Neuronal stem cell (in vitro differentiated cells): Measurements from ENCODE around the gene VCP.
"Not testable (repeated sequence)": the region's sequence is repeated elsewhere in the genome, so short reads cannot be mapped to it uniquely, and the experiment has no call there.

Experiments
- DNase-seq: peaks from one replicate; pipeline ENCODE4 v3.0.0-alpha.2; 2013; ENCODE audit warnings: low spot score
- H2AFZ ChIP-seq: one replicate; pipeline ENCODE4 v1.6.1; 2013; ENCODE audit warnings: mild to moderate bottlenecking, low read length, inconsistent platforms
- H2AK5ac ChIP-seq: 2 replicates; pipeline ENCODE4 v1.6.1; 2013; ENCODE audit warnings: low read depth, mild to moderate bottlenecking, inconsistent platforms, low read length, moderate library complexity, mixed read lengths
- H2BK120ac ChIP-seq: 2 replicates; pipeline ENCODE4 v1.6.1; 2013; ENCODE audit warnings: low read depth, mild to moderate bottlenecking, inconsistent platforms, low read length, moderate library complexity, mixed read lengths
- H2BK12ac ChIP-seq: one replicate; pipeline ENCODE4 v1.6.1; 2013; ENCODE audit warnings: low read length, inconsistent platforms
- H2BK15ac ChIP-seq: 2 replicates; pipeline ENCODE4 v1.6.1; 2013; ENCODE audit warnings: mild to moderate bottlenecking, low read length, inconsistent platforms, mixed read lengths
- H2BK5ac ChIP-seq: one replicate; pipeline ENCODE4 v1.6.1; 2013; ENCODE audit warnings: inconsistent platforms, mild to moderate bottlenecking, low read length, moderate library complexity
- H3K14ac ChIP-seq: one replicate; pipeline ENCODE4 v1.6.1; 2013; ENCODE audit warnings: low read length, inconsistent platforms
- H3K18ac ChIP-seq: 2 replicates; pipeline ENCODE4 v1.6.1; 2013; ENCODE audit warnings: low read length, inconsistent platforms
- H3K23ac ChIP-seq: 2 replicates; pipeline ENCODE4 v1.6.1; 2013; ENCODE audit warnings: low read depth, mild to moderate bottlenecking, mixed read lengths, low read length, inconsistent platforms; ENCODE audit not compliant: poor library complexity
- H3K27ac ChIP-seq: replicated peaks from 3 replicates; pipeline ENCODE4 v1.5.1; 2013; ENCODE audit warnings: low read length, inconsistent platforms
- H3K27me3 ChIP-seq, 3 experiments: 2 replicates each; pipeline ENCODE4 v1.6.1; 2013; ENCODE audit warnings: low read length in 3 of 3, mild to moderate bottlenecking in 2 of 3, inconsistent platforms in 1 of 3, low read depth in 1 of 3, mixed read lengths in 1 of 3, moderate library complexity in 1 of 3; ENCODE audit not compliant: control insufficient read depth in 3 of 3, insufficient read depth in 3 of 3
- H3K36me3 ChIP-seq, 2 donors: replicated peaks in 1 of 2; 2 replicates each; pipeline ENCODE4 v1.6.1; 2013; ENCODE audit warnings: low read length in 2 of 2; ENCODE audit not compliant: control insufficient read depth in 2 of 2, insufficient read depth in 2 of 2
- H3K4ac ChIP-seq: 2 replicates; pipeline ENCODE4 v1.6.1; 2013; ENCODE audit warnings: inconsistent platforms, mild to moderate bottlenecking, low read length, moderate library complexity
- H3K4me1 ChIP-seq, 2 donors: 1 replicate in 1 of 2; 2 replicates in 1 of 2; pipeline ENCODE4 v1.6.1; 2013; ENCODE audit warnings: low read length in 2 of 2, low read depth in 1 of 2; ENCODE audit not compliant: control insufficient read depth in 2 of 2, insufficient read depth in 1 of 2
- H3K4me2 ChIP-seq: one replicate; pipeline ENCODE4 v1.6.1; 2013; ENCODE audit warnings: mild to moderate bottlenecking, low read length, inconsistent platforms; ENCODE audit not compliant: insufficient read depth, poor library complexity, severe bottlenecking
- H3K4me3 ChIP-seq, 2 donors: 2 replicates each; pipeline ENCODE4 v1.5.1; 2013; ENCODE audit warnings: low read length in 2 of 2, mild to moderate bottlenecking in 2 of 2, inconsistent platforms in 1 of 2, moderate library complexity in 1 of 2
- H3K79me1 ChIP-seq: one replicate; pipeline ENCODE4 v1.6.1; 2013; ENCODE audit warnings: low read depth, mild to moderate bottlenecking, inconsistent platforms, low read length, moderate library complexity
- H3K9ac ChIP-seq: one replicate; pipeline ENCODE4 v1.6.1; 2013; ENCODE audit warnings: mild to moderate bottlenecking, low read depth, low read length, inconsistent platforms; ENCODE audit not compliant: poor library complexity
- H3K9me3 ChIP-seq, 2 donors: replicated peaks in 1 of 2; 2 replicates each; pipeline versions ENCODE3 to v1.6.1; 2013; ENCODE audit warnings: low read length in 2 of 2, mild to moderate bottlenecking in 2 of 2, inconsistent platforms in 1 of 2, low read depth in 1 of 2, mixed read lengths in 1 of 2, moderate library complexity in 1 of 2; ENCODE audit not compliant: control insufficient read depth in 2 of 2, insufficient read depth in 1 of 2
- H4K8ac ChIP-seq: one replicate; pipeline ENCODE4 v1.6.1; 2013; ENCODE audit warnings: low read depth, mild to moderate bottlenecking, inconsistent platforms, low read length, moderate library complexity
- H4K91ac ChIP-seq: one replicate; pipeline ENCODE4 v1.6.1; 2013; ENCODE audit warnings: low read length, low read depth, mild to moderate bottlenecking, inconsistent platforms; ENCODE audit not compliant: poor library complexity
- WGBS, 2 donors: extraction: QIAGEN DNeasy Blood & Tissue Kit; methylation state at CpG; one replicate each; pipeline ENCODE4 v1.1.7; 2013; ENCODE audit warnings: missing lambda C conversion rate in 2 of 2, mixed read lengths in 1 of 2; ENCODE audit not compliant: insufficient read length in 2 of 2, insufficient replicate concordance in 1 of 2; ENCODE audit errors: extremely low coverage in 2 of 2; 5-methylcytosine and 5-hydroxymethylcytosine counted together

The VCP gene

DNA sequence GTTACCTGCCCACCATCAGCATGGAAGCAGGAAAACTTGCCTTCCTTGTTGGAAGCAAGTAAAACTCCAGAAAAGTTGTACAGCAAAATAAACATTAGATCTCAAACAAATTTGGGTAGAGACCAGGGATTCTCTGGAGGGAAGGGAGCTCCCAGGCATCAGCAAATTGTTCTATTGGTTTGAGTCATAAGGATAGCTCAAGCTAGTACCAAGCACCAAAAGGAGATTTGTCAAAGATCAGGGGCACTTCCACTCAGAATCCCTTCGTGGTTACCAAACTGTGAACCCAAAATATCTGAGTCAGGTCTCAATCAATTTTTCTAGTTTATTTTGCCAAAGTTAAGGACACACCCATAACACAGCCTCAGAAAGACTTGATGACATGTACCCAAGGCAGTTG, 45.1 kb downstream of the VCP start:
- no peaks in the 10 kb centered on the region for H3K36me3 ChIP-seq
- H3K79me1 ChIP-seq: no peaks in the 10 kb centered on the region
- no peak overlapping the region for H2BK5ac ChIP-seq
- H3K4me3 ChIP-seq: no peak overlapping the region
- H2BK15ac ChIP-seq: no peak overlapping the region
- no peak overlapping the region for H3K4ac ChIP-seq
- no peak overlapping the region for H4K91ac ChIP-seq
- H2BK120ac ChIP-seq: no peak overlapping the region
- H3K23ac ChIP-seq: no peak overlapping the region
- H2AFZ ChIP-seq: no peak overlapping the region
- H3K9ac ChIP-seq: no peak overlapping the region
- H4K8ac ChIP-seq: no peak overlapping the region
- no peak overlapping the region for H3K18ac ChIP-seq
- no peak overlapping the region for H2BK12ac ChIP-seq
- no peak overlapping the region for H2AK5ac ChIP-seq
- H3K14ac ChIP-seq: no peak overlapping the region
- H3K4me2 ChIP-seq: no peak overlapping the region
- H3K27ac ChIP-seq: no peak overlapping the region
- peaks cover 0 to 2% of the 10 kb centered on the region in 2 donors for H3K4me1 ChIP-seq
- H3K9me3 ChIP-seq: peaks cover 2 to 11% of the 10 kb centered on the region in 2 donors
- no peak for DNase-seq
- WGBS, 2 donors: no CpG with 5 or more reads among the region's 1 CpG
- H3K27me3 ChIP-seq: no peaks in the 10 kb centered on the region

DNA sequence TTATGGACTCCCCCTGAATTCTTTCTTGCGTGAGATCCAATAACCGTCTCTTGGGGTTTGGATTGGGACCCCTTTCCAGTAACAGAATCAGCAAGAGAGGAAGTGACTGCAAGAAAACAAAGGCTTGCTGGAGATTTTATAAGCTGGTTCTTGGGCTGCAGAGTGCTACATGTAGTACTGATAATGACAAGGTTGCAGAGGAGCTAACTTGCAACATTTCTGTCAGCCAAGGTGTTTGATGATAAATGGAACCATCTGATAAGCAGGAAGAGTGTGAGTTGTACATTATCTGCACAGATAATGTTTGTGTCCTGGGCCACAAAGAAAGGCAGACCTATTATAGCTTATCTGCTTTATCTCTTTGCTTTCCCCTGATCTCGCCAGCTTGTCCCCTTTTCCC, 45.8 kb downstream of the VCP start:
- H3K9ac ChIP-seq: no peak overlapping the region
- H2BK5ac ChIP-seq: no peak overlapping the region
- no peak overlapping the region for H3K4me2 ChIP-seq
- H3K79me1 ChIP-seq: no peaks in the 10 kb centered on the region
- no peak overlapping the region for H3K27ac ChIP-seq
- no peak overlapping the region for H3K18ac ChIP-seq
- H4K8ac ChIP-seq: no peak overlapping the region
- H3K23ac ChIP-seq: no peak overlapping the region
- H3K14ac ChIP-seq: no peak overlapping the region
- H3K4me1 ChIP-seq: peaks cover 0 to 2% of the 10 kb centered on the region in 2 donors
- DNase-seq: no peak
- no CpG with 5 or more reads among the region's 3 CpGs for WGBS, 2 donors
- H3K36me3 ChIP-seq: no peaks in the 10 kb centered on the region
- H3K4ac ChIP-seq: no peak overlapping the region
- H3K4me3 ChIP-seq: no peak overlapping the region
- H3K27me3 ChIP-seq: no peaks in the 10 kb centered on the region
- no peak overlapping the region for H4K91ac ChIP-seq
- no peak overlapping the region for H2BK15ac ChIP-seq
- no peak overlapping the region for H2AK5ac ChIP-seq
- H2AFZ ChIP-seq: no peak overlapping the region
- no peak overlapping the region for H2BK120ac ChIP-seq
- no peak overlapping the region for H2BK12ac ChIP-seq
- H3K9me3 ChIP-seq: peaks cover 2 to 11% of the 10 kb centered on the region in 2 donors

DNA sequence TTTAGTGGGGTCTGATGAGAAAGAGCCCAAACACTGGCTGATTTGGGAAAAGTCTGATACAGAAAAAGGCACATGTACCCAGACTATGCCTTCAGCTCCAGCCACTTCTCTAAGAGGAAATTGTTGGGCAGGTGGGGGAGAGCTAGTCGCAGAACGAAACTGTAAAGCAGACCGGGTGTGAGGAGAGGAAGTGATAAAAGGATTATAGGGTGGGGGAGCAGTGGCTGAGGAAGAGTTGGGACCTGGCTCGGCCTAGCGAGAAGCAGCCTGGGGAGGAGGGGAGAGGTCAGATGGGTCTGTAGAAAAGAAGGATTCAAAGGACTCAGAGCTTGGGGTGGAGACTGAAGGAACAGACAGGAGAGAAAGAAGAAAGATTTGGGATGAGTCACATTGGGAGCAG, 49.0 kb downstream of the VCP start:
- not testable (repeated sequence) for H3K4me2 ChIP-seq, H2BK12ac ChIP-seq, H3K4me1 ChIP-seq, H2AK5ac ChIP-seq, H3K9ac ChIP-seq, H2BK120ac ChIP-seq, H3K36me3 ChIP-seq, H2BK15ac ChIP-seq, H3K18ac ChIP-seq, H4K8ac ChIP-seq, H2AFZ ChIP-seq, H3K4me3 ChIP-seq, H3K9me3 ChIP-seq, H3K23ac ChIP-seq, H3K79me1 ChIP-seq, H4K91ac ChIP-seq, H3K14ac ChIP-seq, H3K27me3 ChIP-seq, H3K4ac ChIP-seq, DNase-seq, H2BK5ac ChIP-seq, H3K27ac ChIP-seq
- WGBS, 2 donors: no CpG with 5 or more reads among the region's 5 CpGs

DNA sequence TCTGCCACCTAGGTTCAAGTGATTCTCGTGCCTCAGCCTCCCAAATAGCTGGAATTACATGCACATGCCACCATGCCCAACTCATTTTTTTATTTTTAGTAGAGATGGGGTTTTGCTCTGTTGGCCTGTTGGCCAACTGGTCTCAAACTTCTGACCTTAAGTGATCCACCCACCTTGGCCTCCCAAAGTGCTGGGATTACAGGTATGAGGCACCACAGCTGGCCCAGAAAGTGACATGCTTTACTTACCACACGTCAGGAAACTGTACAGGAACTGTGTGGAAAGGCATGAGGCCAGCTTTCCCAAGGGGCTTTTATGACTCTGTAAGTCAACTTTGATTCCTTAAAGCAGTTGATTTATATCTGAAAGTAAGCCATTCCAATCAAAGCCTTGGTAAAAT, 57.9 kb downstream of the VCP start:
- H2BK120ac ChIP-seq: no peak overlapping the region
- no peak overlapping the region for H2BK15ac ChIP-seq
- H3K4me1 ChIP-seq: no peaks in the 10 kb centered on the region
- H3K79me1 ChIP-seq: no peaks in the 10 kb centered on the region
- peaks cover 6 to 39% of the 10 kb centered on the region in 2 donors for H3K9me3 ChIP-seq
- H4K91ac ChIP-seq: no peak overlapping the region
- no peak overlapping the region for H2AK5ac ChIP-seq
- no CpG with 5 or more reads among the region's 2 CpGs for WGBS, 2 donors
- no peak overlapping the region for H4K8ac ChIP-seq
- H3K4me2 ChIP-seq: no peak overlapping the region
- no peaks in the 10 kb centered on the region for H3K36me3 ChIP-seq
- H3K4me3 ChIP-seq: no peak overlapping the region
- H3K9ac ChIP-seq: no peak overlapping the region
- no peak overlapping the region for H2BK12ac ChIP-seq
- no peak overlapping the region for H3K27ac ChIP-seq
- no peaks in the 10 kb centered on the region for H3K27me3 ChIP-seq
- no peak overlapping the region for H3K4ac ChIP-seq
- no peak overlapping the region for H2BK5ac ChIP-seq
- H2AFZ ChIP-seq: no peak overlapping the region
- no peak overlapping the region for H3K23ac ChIP-seq
- no peak overlapping the region for H3K14ac ChIP-seq
- no peak overlapping the region for H3K18ac ChIP-seq
- DNase-seq: no peak
